T-helper 1 cell (primary cell): ENCODE measurements around the gene SCN1A.
"Not testable (repeated sequence)": the region's sequence is repeated elsewhere in the genome, so short reads cannot be mapped to it uniquely, and the experiment has no call there.

Experiments used
- DNase-seq, 5 donors: peaks; one replicate each; pipeline ENCODE4 v3.0.0-alpha.2; 2012 to 2020
- total RNA-seq, 4 donors: gene quantifications; one replicate each; lab custom pipeline; 2026; lab: John Stamatoyannopoulos, UW

The SCN1A gene
- total RNA-seq: 0 reads per million in 4 donors

DNA sequence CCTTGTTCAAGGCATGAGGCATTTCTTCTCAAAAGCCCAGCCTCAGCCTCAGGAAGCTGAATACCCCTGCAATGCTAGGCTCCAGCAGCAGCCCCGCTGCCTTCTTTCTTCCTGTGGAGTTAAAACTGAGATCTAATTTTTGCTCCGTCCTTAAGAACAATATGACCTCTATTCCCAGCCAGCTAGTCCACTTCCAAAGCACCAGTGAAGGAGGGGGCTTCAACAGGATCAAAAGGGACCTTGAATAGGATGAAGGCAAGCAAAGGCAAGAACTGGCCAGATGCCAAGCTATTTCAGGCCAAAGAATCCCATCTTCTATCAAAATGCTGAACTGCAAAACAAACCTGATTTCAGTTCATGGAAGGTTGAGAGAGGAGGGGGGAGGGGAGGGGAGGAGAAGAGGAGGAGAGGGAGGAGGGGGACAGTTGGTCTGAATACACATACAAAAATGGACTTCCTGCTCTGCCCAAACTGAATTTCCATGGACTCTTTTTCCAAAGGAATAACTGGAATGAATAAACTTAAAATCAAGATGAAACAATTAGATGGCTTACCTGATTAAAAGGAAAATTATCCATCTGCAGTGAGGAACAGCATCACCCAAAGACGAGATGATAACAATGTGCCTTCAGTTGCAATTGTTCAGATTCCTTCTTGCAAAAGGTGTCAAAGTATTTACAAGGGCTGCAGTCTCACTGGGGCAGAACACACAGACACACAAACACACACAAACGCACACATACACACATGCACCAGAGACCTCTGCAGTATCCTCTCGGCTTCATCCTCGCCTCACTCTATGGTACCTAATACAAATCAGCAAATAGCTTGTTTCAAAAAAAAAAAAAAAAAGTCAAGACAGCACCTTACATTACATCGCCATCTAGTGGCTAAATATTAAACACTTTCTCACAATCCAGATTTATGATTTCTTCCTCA, at the start of gene SCN1A:
Gene SCN1A (minus strand): TSS at position 804 of the 939 bp plus-strand sequence. CDS start 54,399 bp downstream, outside the sequence.
- DNase-seq: peak in 1 of 5 donors; percentile 18

GRCh38 chr2:166173263-166173662, 45.4 kb upstream of the SCN1A start:
- DNase-seq: no peak

DNA sequence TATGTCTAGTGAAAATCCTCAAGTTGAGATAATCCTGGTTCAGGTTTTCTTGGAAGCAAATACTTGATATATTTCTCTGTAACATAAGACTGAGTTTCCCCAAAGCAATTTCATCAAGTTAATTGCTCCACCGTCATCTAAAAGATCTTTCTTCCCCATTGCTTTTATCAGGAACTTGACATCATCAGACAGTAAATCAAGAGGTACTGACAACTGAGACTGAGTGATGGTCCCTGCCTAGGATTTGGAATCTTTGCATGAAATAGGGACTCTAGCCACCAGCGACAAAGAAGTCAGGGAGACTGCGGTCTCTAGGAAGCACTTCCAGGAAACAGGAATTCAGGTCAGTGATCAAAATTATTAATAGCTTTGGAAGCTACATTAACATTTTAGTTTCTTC, 43.4 kb upstream of the SCN1A start:
- DNase-seq: no peak

DNA sequence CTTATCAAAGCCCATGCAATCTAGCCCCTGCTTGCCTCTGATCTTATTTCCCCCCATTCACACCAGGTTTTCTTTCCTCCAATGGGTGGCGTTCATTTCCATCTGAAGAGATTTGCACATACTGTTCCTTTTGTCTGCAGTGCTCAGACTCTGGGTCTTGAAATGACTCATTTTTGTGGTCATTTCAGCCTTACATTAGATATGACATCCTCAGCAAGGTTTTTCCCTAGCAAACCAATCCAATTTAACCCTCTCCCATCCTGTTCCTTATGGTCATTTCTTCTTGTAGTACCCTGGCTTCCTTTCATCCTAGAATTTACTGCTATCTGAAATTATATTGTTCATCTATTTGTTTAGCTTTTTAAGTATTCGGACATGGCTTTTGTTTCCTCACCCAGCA, 42.5 kb upstream of the SCN1A start:
- peak in 1 of 5 donors; percentile 2 for DNase-seq

DNA sequence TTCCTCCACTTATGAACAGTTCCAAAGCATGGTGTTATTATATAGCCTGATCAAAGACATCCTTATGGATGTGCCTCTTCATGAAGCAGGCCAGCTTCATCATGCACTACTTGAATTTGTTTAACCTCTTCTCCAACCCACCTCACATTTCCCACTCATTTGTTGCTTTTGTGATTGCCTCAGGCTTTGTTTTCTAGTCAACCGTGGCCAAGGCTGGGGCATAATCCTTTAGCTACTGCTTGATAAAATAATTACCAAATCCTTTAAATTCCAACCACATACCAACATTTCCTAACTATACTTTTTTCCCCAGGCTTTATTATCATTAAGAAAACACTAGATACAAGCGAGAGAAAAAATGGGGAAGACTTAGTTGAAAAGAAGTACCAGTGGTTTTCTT, 39.6 kb upstream of the SCN1A start:
- no peak for DNase-seq

- DNase-seq: no peak
These were observed 36.0 kb upstream of the SCN1A start for GRCh38 chr2:166163775-166164174.

DNA sequence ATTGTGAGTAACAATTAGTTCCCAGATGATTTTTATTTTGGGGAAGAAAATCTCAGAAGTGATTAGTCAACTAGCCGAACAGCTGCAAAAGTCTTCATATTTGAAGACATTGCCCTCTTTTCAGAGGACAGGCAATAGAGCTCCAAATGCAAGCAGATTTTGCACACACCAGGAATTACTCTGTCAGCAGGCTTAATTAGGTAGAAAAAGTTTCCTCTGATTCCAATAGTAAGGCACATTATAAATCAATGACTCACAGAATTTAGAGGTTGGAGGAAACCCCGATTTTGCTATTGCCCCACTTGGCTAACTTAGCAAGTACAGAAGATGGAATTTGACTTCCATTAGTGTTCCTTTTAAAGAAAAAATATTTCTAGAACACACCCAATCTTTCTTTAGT, 30.7 kb upstream of the SCN1A start:
- DNase-seq: no peak

DNA sequence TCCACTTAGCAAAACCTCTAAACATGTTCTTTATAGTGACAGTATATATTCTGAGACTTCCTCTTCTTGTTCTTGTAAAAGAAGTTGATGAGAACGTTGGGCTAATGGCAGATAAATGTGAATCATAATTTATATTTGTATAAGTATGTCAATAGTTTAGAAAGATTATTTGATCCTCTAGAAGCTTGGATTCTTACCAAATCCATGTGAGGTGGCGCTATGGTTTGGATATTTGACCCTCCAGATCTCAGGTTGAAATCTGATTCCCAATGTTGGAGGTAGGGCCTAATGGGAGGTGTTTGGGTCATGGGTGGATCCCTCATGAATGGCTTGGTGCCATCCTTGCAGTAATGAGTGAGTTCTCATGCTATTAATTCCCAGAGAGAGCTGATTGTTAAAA, 29.8 kb upstream of the SCN1A start:
- no peak for DNase-seq

DNA sequence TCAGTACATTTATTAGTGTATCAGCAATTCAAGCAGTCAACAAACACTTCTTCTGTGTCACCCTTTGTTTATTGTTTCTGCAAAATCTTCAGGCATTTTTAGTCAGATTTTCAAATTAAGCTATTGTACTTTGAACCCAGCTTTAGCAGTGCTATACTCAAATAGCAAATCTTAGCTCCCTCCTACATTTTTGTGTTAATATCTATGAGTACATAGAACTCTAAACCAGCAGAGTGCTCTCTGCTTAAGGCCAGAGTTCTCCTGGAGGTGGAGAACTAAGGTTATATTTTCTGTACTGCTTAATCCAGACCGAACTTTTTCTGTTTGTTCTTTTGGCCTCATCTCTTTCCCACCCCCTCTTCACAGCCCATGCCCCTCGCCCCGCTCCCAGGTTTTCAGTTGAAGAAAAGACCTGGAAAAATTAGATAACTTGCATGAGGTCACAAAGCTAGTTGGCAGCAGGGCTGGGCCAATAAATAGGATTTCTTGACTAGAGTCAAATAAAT, 29.2 kb upstream of the SCN1A start:
- DNase-seq: no peak

DNA sequence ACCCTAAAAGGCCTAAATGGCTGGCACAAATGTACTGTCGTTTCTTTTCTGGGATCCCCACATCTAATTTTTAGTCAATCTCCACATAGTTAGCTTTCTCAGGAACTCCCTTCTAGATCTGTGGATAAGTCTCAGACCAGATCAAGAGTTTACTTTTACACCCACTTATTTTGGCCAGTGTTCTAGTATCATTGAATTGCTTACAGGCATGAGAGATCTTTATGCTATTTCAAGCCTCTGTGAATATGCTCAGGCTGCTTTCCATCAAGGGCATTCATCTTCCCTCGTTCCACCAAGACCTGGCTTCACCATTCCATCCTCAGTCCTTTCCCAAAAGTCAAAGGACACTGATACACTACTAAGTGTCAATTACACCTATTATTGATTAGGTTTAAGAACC, 27.8 kb upstream of the SCN1A start:
- DNase-seq: no peak

GRCh38 chr2:166154685-166155338, 27.0 kb upstream of the SCN1A start:
- DNase-seq: no peak

DNA sequence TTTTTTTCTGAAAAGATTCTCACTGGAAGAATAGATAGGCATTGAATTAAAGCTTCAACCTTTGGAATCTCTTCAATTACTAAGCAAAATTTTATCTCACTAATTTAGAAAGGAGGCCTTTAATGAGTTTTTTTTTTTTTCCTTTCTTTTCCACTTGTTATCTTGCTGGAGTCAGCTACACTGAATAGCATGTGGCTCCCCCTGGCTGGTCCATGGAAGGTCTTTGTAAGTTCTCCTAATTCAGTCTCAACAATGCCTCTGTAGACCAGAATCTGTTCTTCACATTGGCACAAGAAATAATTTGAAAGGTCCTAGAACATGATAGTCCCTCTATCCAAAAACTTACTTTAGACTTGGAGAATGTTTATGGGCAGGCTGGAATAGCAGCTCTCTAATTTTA, 24.2 kb upstream of the SCN1A start:
- no peak for DNase-seq

DNA sequence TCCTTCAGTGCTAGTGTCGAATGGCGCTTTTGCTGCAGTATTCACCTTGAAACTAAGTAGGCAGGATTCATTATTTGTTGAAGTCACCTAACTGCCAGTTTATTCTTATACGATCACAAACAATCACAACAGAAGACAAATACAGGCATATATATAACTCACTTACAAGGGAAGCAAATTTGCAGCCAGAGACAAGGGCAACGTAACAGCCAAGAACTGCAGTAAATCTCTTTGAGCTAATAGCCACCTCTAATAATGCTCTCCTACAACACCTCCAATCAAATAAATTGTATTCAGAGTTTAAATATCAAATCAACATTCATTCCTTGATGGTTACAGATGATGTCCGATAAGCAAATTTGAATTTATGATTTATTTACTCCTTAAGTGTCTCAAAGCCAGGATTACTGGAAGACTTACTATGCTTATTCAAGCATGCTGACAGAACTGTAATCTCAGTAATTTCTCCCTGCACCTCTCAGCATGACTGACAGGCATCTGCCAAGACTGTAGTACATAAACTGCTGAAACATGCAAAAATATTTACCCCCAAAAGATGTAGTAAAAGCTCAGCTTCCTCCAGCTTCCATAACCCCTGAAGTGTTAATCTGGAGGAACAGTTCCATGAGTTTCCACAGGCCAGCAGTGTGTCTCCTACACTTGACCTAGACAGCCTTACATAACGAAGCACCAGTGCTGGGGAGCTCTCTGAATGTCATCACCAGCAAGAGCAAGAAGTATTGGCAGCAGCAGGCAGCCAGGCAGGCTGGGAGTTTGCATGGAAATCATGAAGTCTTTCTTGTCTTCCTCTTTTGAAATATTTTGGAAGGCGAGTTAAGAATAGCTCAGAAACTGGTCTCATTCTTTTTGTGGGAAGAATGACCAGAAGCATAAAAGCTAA, 20.9 kb upstream of the SCN1A start:
- no peak for DNase-seq

DNA sequence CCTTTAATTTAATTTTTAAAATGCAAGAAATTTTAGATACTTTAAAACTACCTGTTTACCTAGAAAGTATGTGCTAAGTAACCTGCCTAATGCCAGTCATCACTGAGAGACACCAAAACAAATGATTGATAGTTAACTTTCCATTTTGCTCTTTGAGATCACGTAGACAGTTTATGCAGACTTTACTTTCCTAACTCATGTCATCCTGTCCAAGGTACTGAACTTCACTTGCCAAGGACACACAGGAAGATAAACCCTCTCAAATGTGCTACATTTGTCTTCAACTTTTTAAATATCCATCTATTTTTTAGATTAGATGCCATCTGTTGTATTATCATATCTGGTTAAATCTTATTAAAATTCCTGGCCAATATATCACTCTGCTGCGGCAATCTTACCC, 20.1 kb upstream of the SCN1A start:
- no peak for DNase-seq

- no peak for DNase-seq
These were observed 16.3 kb upstream of the SCN1A start for GRCh38 chr2:166144071-166144470.

GRCh38 chr2:166140932-166141331, 13.1 kb upstream of the SCN1A start:
- DNase-seq: no peak

- DNase-seq: no peak
These were observed 12.7 kb upstream of the SCN1A start for GRCh38 chr2:166140475-166140874.

DNA sequence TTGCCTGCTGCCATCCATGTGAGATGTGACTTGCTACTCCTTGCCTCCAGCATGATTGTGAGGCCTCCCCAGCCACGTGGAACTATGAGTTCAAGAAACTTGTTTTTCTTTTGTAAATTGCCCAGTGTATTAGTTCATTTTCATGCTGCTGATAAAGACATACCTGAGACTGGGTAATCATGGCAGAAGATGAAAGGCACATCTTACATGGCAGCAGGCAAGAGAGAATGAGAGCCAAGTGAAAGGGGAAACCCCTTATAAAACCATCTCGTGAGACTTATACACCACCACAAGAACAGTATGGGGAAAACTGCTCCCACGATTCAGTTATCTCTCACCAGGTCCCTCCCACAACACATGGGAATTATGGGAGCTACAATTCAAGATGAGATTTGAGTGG, 11.7 kb upstream of the SCN1A start:
- not testable (repeated sequence) for DNase-seq

- DNase-seq: no peak
These were observed 10.8 kb upstream of the SCN1A start for GRCh38 chr2:166138667-166139066.

DNA sequence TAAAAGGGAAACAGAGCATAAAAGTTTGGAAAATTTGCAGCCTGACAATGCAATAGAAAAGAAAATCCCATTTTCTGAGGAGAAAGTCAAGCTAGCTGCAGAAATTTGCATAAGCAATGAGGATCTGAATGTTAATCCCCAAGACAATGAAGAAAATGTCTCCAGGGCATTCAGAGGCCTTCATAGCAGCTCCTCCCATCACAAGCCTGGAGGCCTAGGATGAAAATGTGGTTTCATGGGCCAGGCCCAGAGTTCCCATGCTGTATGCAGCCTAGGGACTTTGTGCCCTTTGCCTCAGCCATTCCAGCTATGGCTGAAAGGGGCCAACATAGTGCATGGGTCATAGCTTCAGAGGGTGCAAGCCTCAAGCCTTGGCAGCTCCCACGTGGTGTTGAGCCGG, 10.3 kb upstream of the SCN1A start:
- DNase-seq: no peak

DNA sequence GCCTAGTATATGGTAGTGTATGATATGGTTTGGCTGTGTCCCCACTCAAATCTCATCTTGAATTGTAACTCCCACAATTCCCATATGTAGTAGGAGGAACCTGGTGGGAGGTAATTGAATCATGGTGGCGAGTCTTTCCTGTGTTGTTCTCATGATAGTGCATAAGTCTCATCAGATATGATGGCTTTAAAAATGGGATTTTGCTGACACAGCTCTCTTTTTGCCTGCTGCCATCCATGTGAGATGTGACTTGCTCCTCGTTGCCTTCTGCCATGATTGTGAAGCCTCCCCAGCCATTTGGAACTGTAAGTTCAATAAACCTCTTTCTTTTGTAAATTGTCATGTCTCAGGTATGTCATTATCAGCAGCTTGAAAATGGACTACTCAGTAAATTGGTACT, 9.5 kb upstream of the SCN1A start:
- no peak for DNase-seq

DNA sequence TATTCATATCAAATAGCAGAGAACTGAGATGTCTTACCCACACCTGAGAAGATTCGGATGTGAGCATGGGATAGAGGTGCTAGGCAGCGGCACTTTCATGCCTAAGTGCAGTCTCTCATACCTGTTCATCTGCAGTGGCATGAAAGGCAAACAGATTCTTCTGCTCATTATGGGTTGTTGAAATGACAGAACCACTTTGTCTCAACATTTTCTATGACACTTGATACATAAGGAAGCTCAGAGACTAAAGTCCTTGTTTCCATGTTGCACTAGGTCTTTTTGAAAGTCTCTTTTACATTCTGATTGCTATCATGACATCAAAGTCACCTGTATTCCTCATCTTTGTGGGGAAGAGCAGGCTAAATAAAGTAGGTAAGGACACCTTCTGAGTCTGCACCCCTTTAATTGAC, 8.0 kb upstream of the SCN1A start:
- DNase-seq: no peak
